Suppressor macrophage treated with lipopolysaccharide for 1 hour (primary cell): ENCODE measurements around the gene SH3RF3.
A peak's percentile ranks its signal among the peaks of the same experiment; 100 is the strongest.

ENCODE experiments used
- DNase-seq, 3 donors: peaks; one replicate each; pipeline ENCODE4 v3.0.0-alpha.2; 2020 to 2022

Gene SH3RF3

DNA sequence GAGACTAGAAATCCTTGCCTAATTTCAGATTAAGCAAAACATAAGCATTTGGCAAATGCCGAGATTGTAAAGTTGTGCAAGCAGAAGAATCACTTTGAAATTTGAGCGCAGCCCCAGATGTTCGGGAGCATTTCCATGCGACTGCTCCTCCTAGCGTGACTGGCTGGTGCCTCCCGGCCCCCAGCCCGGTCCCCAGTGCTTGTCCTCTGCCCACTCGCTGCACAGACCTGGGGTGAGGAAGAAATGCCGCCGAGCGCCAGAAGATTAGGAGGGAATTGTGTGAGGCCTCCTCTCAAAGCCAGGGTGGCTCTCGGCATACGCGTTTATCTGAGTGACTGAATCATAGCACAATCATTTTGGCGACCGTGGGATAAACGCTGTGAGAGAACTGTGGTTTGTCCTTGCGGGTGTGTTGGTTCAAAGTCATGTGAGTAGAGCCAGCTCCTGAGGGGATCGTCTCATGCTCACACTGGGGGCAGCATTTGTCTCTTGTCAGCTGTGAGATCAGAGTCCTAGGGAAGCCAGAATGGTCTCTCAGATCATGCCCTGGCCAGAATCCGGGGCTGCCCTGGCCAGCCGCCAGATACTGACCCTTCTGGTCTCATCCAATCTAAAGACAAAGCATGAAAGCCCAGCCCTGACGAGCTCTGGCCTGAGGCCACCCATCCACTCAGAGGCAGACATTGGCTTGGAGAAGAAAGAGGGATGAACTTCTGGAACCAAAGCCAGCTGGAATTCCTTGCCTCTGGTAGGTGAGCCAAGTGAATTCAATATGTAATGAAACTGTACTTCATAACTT is 189.3 kb downstream of the SH3RF3 start:
- no peak for DNase-seq

DNA sequence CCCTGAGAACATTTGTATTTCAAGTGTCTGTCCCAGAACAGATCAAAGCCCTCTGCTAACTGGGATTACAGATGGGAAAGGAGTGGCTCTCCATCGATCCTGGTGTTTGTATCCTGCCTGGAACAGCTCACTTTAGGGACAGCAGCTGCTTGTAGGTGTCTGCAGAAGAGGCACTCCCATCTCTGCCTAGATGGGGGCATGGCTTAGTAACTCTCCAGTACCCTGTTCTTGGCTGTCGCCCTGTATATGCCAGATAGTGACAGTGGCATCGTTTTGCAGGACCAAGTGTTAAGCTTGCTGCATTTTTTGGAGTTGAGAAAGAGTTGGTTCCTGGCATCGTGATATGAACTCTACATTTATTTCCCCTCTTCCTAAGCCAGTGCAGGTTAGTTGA is 189.9 kb downstream of the SH3RF3 start:
- DNase-seq, result no peak

DNA sequence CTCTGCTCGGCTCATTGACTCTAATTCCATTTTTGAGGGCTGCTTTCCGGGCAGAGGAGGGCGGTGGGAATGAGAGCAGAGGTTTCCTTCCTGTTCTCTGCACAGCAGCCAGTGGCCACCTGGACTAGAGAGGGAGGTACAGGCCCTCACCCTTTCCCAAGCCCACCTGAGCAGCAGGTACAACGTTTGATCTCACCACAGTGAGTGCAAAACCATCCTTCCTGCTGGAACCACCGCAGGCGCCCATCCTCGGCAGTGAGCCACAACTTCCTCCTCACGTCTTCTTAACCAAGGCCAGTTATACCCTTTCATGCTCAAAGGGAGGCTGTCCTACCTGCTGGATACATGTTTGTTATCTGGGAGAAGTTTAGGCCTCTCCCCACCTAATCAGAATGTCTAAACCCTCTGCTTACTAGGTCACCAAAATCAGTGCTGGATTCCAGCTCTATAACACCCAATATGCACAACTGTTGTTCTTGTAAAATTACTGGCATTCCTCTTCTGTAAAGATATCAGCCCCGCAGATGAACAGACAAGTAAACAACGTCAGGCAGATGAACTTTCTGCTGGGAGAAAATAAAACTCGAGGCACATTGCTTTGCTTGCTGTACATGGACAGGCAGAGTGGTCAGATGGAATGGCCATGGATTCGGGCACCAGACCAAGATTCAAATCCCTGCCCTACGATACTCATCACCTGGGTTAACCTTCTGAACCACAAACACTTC is 191.4 kb downstream of the SH3RF3 start:
- no peak for DNase-seq

DNA sequence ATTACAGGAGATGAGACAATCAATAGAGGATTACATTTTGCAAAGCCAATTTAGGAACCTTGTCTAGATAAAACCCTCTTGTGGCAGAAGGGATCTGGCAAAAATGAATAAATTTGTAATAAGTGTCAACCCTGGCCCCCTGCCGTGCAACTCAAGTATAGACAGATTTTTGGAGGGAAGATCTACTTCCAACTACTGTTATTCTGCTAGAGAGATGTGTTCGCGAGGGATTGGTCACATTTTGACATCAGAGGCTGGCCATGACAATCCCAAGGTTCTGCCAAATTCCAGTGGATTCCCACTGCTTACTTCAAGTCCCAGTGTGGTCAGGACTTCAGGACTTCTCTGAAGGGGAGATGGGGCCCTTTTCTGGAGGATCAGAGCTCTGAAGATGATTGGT is 192.6 kb downstream of the SH3RF3 start:
- no peak for DNase-seq

DNA sequence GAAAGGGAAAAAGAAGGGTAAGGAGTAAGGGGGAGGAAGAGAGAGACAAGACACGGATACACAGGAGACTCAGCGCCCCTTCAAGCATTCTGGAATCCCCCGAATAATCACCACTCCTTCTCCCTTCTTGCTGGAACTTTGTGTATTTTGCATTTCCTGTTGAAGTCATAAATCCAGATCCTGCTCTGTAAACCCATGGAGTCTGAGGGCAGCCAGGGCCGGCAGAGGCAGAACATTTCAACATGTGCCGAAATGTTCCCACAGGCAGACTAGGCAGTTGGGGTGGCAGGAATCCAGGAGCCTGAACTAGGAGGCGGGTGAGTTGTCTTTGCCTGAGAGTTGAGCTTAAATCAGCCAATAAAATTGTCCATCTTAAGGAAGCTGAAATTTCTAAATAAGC is 193.1 kb downstream of the SH3RF3 start:
- DNase-seq, result no peak

DNA sequence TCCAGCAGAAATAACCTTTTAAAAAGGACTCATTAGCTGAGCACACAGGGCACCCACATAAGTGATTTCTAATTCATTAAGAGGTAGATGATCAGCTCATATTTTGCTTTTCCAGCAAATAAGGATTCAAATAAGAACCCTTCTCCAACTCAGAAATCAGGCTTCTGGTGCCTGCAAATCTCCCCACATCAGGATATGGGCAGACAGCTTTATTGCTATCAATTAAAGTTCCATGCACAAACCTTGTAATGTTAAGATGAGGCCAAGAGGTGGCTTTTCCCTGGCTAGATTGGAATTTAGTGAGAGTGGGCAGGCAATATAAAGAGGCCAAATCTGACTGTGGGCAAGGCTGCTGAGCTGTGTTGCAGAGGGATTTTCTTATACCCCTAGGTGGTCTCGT is 193.6 kb downstream of the SH3RF3 start:
- no peak for DNase-seq

DNA sequence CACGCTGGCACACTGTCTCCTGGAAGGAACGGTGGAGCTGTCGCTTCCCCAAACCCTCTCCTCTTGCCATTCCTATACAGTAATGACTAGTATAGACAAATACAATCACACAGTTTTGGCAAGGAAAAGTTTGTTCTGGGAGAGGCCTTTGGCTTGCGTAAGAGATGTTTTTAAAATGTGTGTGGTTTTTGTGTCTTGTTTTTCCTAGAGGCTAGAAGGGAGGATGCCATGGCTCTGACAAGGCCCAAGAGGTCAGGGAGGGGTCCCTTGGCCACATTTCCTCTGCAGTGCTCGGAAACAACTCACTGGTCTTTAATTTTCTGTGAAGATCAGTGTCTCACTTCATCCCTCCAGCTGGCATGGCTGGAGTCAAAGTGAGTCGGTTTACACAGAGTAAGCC is 195.9 kb downstream of the SH3RF3 start:
- DNase-seq, result no peak

DNA sequence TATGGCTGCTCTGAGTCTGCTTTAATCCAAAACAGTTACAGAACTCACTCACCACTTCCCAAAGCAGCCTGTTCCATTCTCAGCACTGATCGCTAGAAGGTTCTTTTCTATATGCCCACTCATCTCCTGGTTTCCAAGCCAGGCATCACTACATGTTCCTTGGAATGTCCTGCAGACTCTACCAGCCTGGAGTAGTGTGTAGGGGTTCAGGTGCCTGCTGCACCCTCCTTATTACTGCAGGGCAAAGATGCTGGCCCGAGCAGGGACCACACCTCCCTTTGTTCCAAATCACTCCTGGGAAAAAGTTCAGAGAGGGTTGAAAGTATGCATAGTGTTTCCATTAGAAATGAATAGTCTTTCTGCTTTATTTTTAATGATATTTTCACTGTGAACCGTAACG is 196.6 kb downstream of the SH3RF3 start:
- DNase-seq, result no peak

DNA sequence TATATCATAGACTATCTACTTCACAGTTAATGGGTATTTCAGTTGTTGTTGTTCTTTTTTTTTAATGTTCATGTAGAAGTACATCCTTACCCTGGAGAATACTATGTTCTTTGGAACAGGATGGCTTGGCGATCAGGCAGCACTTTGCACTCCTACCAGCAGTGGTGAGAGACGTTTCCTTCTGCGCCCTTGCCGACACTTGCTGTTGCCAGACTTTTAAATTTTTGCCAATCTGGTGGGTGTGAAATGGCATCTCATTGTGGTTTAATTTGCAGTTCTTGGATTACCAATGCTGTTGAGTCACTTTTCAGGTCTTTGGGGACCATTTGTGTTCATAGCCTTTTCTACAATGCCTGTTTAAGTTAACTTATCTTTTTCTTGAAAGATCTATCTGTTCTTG is 197.3 kb downstream of the SH3RF3 start:
- no peak for DNase-seq

DNA sequence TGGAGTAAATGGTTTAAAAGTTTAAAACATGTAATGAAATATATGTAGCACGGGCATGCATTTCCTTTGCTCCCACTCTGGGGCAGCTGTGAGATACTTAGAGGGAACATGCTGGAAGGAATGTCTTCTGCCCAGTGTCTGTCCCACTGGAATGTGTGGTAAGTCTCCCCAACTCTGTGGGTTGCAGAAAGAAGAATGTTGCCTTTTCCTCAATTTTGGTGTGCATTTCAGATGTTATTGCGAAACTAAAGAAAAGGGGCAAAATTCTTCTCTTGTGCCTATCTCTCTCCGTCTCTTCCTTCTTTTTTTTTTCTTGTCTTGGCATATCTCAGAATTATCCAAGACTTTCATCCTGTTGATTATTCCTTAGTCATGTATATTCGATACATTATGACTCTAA is 201.1 kb downstream of the SH3RF3 start:
- DNase-seq, result no peak

DNA sequence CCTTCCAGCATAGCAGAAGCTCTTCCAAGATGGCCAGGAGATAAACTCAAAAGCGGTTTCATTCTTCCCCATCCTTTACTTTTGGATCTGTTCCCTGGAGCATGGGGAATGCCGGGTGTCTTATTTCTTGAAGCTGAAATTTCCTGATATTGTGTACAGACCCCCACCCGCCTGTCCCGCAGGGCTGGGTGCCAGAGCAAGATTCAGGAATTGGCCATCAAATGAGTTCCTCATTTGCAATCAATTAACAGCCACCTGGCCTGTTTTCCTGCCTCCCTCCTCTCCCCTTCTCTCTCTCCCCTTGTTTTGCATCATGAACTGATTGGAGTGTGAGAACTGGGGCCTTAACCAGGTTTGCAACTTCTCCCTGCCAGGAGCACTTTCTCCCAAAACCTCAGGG is 202.1 kb downstream of the SH3RF3 start:
- DNase-seq, result no peak

DNA sequence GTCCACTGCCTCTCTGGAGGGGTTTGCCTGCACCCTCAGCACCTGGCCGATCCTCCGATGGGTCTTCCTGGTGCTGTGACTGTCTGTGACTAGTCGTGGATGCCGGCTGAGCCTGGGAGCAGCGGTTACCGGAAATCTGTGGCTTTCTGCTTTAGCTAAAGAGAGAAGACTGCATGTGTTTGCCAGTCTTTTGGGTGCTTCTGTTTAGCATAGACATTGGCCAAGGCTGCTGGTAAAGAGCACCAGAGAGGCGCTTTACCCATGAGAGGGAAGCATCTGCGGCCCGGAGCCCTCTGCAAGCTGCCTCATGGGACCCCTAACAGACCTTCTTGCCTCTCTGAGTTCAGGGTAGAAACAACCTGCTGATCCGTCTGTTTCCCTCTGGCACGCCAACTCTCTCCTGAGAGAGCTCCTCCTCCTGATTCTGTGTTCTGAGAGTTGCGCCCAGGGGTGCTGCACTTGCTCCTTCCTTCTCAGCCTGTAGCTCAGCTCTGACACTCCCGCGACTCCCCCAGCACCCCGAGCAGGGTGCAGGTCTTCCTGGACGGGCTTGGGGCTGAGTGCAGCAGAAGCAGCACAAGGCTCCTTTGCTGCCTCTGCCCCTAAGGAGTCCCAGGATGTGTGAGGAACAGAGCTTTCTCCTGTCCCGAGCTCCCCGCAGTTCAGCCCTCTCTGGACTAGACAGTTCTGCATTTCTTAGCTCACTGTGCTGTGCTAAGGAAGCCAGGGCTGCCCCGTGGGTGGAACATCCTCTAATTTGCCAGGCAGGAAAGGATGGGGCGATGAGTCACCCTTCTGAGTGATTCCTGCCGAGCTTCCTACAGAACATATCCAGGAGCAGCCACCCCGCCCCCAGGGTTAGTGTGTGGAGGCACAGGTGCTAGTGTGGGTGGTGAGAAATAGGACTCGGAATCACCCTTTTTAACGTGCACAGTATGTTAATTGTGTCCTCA is 203.2 kb downstream of the SH3RF3 start:
- DNase-seq, result peak; percentile 93 to 95 (median 94)

DNA sequence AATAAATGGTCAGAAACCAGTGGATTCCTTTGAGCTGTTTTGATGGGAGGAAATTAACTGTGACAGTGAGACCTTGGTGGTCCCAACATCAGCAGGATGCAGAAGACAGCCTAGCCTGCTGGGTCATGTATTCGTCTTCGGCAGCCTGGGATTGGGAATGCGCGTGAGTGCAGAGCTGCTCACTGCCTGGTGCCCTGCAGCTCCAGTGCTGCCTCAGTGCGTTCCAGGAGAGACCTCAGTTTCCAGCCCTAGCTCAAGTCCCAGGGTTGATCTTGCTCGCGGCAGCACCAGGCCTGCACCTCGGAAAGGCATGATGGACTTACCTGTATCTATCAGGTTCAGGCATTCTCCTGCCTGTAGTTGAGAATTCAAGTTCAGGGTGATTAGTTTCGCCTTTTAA is 203.9 kb downstream of the SH3RF3 start:
- DNase-seq, result no peak

DNA sequence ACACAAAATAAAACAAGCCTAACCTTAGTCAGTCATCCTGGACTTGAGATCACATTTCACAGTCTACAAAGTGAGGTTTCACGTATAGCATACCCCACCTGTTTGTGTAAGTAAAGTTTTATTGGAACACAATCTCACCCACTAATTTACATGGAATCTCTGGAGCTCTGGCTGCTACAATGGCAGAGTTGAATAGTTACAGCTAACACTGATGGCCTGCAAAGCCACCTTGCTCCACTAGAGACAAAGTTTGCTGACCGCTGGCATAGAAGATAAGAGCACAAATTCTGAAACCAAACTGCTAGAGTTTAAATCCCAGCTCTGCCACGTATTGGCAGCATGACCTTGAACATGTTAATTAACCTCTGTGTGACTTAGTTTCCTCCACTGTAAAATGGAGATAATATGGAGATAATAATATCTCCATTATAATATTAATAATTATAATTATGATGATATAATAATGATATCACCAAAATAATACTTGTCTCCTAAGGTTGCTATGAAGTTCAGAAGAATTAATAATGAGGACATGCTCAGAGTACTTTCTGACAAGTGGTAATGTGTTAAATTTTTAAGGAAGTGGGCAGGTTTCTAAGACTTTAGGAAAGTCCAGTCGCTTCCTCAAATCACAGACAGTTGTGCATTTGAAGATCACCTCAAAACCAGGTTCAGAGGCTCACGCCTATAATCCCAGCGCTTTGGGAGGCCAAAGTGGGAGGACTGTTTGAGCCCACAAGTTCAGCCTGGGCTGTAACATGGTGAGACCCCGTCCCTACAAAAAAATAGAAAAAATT is 204.6 kb downstream of the SH3RF3 start:
- DNase-seq, result peak; percentile 46 to 72 (median 60)

DNA sequence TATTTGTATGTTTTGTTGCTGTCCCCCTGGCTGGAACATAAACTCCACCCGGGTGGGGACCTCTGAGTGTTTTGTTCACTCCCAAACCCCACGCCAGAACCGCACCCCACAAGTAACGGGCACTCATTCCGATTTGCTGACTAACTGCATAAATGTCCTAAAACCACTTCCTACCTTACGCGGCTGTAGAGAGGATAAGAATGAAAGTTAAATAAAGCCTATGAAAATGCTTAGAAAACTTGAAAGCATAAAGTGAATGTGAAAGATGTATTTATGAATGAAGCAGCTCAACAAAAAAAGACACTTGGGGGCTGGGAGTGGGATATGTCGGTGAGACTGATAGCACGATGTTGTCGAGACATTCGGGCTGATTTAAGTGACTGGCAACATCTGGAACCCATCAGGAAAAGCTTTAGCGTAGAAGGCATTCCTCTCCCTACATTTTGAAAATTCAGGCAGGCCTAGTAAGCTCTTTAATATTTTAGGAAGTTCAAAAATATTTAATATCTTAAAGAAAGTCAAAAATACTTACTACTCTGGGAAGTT is 206.7 kb downstream of the SH3RF3 start:
- peak in 1 of 3 donors; percentile 24 for DNase-seq

DNA sequence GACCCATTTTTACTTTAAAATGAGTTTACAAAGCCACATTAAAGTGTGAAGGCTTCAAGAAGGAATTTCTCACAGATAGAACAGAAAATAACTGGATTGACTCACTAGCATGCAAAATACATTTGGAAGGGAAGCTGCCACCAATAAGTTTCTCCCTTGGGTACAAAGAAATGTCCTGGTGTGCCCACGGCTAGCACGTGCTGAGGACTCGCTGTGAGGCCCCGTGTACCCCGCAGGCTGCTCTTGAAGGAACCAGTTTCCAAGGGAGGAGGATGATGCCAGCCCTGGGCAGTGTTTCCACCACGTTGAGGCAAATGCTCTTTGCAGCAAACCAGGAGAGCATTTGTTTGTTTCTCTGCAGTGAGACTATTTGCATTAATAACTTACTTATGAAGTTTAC is 207.3 kb downstream of the SH3RF3 start:
- peak in 2 of 3 donors; percentile 24 to 28 for DNase-seq

DNA sequence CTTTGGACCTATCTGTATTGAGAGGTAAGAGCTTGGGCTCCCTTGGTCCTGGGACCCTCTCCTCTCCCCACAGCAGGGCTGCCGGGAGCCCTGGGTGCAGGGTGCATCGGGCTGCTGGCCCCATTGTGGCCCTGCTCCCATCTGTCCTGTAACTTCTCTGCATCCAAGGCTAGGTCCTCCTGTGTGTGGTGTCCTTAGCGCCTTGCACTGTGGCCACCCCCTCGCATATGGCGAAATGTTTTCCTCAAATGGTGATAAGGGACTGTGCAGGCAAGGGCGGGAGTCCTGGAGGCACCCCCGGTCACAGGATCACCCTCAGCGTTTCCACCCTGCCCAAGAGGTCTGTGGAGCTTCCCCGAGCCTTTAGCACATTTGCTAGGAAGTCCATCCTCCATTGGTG is 208.2 kb downstream of the SH3RF3 start:
- no peak for DNase-seq

DNA sequence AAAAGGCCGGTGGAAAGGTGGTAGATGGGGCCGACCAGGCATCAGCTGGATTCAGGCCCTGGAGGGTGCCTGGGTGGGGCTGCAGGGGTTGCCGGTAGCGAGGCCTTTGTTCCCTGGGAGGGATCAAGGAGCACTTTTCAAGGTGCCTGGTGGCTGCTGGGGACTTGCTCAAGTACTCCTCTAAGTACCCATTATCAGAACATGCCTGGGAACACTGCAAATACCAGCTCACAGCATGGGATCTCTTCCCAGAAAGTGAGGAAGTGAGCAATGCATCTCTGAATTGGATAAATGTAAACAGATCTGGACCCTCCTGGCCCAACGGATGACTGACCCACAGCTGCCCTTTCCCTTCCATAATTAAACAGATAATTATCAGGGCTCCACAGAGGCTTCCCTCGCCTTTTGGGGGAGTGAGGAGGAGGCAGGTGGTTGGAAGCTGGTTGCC is 210.5 kb downstream of the SH3RF3 start:
- no peak for DNase-seq

DNA sequence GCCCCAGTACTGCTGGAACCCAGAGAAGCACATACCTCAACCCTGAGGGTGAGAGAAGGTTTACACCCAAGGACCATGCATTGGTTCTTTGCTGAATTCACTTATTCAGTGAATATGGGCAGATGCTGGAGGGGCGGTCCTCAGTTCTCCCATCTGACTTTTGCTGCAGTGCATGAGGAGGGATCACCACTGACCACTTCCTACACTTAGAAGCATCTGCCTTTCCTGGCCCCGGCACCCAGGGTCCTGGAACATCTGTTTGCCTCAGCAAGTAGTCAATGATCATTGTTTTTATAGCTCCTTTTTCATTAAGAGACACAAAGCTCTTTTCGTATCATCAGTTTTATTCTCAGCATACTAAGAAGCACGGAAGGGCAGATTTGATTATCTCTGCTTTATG is 211.4 kb downstream of the SH3RF3 start:
- DNase-seq, result no peak

DNA sequence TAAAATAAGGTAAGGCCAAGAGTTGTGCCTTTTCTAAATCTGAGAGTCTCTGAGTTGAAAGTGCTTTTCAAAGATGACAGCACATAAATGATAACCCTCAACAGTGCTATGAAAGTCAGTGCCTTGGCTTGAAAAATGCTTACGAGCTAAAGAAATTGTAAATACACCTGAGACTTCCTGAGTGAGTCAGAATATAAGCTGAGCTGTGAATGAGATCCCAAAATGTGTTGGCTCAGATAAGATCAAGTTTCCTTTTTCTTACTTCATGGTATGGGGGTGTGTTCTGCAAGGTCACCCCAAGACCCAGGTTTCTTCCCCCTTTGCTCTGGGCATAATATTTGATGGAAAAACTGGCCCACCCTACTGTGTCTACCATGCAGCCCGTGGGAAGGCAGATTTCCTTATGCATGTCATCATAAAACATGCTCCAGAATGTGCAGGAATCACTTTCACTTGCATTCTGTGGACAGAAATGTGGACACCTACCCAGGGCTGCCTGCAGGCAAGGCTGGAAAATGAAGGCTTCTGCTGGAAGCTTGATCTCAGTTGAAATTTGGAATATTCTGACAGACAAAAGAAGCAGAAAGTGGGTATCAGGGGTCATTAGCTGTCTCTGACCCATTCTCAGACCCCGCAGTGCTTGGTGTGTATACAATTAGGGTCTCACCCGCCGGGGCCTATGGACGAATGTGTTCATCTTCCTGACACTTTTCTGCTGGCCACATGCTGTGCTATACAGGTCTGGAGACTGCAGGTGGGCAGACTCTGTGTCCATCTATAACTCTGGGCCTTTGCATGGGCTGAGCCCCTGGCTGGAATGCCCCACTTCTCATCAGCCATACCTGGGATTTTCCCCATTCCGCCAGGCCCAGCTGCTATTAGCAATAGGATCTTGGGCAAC is 212.6 kb downstream of the SH3RF3 start:
- peak in 2 of 3 donors; percentile 33 to 35 for DNase-seq

DNA sequence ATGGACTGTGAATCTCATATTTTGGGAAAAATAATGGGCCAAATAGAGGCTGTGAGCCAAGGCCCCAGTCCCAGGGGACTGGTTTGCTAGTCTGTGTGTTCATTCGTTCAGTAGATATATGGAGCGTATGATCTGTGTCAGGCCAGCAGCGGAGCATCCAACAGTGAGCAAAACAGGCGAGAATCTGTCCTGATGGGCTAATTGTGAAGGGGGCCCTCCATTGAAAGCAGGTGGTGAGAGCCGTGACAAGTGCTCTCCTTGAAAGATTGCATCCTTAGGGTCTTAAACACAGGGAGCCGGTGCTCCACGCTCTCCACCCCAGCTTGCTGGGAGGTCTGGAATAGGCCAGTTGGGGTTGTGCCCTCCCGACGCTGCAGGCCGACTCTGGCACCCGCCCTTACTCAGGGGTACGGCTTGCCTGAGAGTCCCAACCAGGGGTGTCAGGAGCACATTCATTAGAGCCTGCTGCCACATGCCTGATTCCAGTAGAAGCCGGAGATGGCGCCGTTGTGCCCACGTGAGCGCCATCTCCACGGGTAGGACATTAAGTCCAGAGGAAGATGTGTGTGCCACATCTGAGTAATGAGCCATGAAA is 213.3 kb downstream of the SH3RF3 start:
- no peak for DNase-seq
